Adipocyte (in vitro differentiated cells): ENCODE data around the gene UBE2E3.

Source experiments
- DNase-seq: peaks from one replicate; pipeline ENCODE4 v3.0.0-alpha.2; 2015; ENCODE audit warnings: low read depth
- H3K27me3 ChIP-seq: replicated peaks from 2 replicates; pipeline ENCODE4 v1.7.0; 2013; ENCODE audit warnings: mild to moderate bottlenecking, low read length, moderate library complexity; ENCODE audit not compliant: control insufficient read depth, insufficient read depth
- H3K36me3 ChIP-seq: 2 replicates; pipeline ENCODE4 v1.7.0; 2013; ENCODE audit warnings: low read length, mild to moderate bottlenecking, moderate library complexity; ENCODE audit not compliant: control insufficient read depth, insufficient read depth, severe bottlenecking
- H3K4me1 ChIP-seq: 2 replicates; pipeline ENCODE4 v1.7.0; 2013; ENCODE audit warnings: mild to moderate bottlenecking, low read length, moderate library complexity; ENCODE audit not compliant: control insufficient read depth, insufficient read depth
- H3K4me3 ChIP-seq: 2 replicates; pipeline ENCODE4 v1.7.0; 2013; ENCODE audit warnings: mild to moderate bottlenecking, low read length, moderate library complexity
- H3K9ac ChIP-seq: 2 replicates; pipeline ENCODE4 v1.7.0; 2013; ENCODE audit warnings: mild to moderate bottlenecking, low read length, moderate library complexity
- H3K9me3 ChIP-seq: 2 replicates; pipeline ENCODE4 v1.7.0; 2013; ENCODE audit warnings: mild to moderate bottlenecking, low read length, moderate library complexity; ENCODE audit not compliant: control insufficient read depth

UBE2E3 gene

GRCh38 chr2:180952731-180953336, 27.6 kb upstream of the UBE2E3 start:
- Histone ChIP-seq H3K9ac (no peak overlapping the region), H3K4me1 (no peaks in the 10 kb centered on the region), H3K4me3 (no peak overlapping the region), H3K36me3 (no peaks in the 10 kb centered on the region), H3K9me3 (peaks cover 3% of the 10 kb centered on the region), H3K27me3 (no peaks in the 10 kb centered on the region)
- DNase-seq = no peak

GRCh38 chr2:180953550-180953949, 26.9 kb upstream of the UBE2E3 start:
- peaks cover 3% of the 10 kb centered on the region for H3K9me3 ChIP-seq
- no peak overlapping the region for H3K9ac ChIP-seq
- no peak overlapping the region for H3K4me3 ChIP-seq
- no peaks in the 10 kb centered on the region for H3K36me3 ChIP-seq
- no peak for DNase-seq
- H3K27me3 ChIP-seq = no peaks in the 10 kb centered on the region
- H3K4me1 ChIP-seq = no peaks in the 10 kb centered on the region

DNA sequence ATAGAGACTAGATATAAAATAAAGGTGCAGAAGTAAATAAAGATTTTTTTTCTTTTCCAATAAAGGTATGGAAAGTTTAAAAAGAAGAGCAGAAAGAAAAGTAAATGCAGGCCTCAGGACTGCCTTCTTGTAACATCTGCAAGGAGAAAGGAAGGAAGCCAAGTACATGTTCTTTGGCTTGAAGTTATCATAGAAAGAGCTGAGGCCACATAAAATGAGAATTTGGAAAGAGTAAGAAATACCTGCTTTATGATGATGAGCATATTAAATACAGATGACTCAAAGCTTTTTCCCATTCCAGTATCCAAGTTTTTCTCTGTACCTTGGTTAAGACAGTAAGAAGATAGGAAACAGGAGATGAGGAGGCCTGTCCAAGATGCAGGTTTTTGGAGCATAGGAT, 25.3 kb upstream of the UBE2E3 start:
- Histone ChIP-seq H3K27me3 (no peaks in the 10 kb centered on the region), H3K4me3 (no peak overlapping the region), H3K9me3 (peaks cover 3% of the 10 kb centered on the region), H3K36me3 (no peaks in the 10 kb centered on the region), H3K9ac (no peak overlapping the region), H3K4me1 (no peaks in the 10 kb centered on the region)
- DNase-seq = no peak

- Histone ChIP-seq H3K9me3 (no peaks in the 10 kb centered on the region), H3K36me3 (no peaks in the 10 kb centered on the region), H3K9ac (no peak overlapping the region), H3K4me3 (no peak overlapping the region), H3K27me3 (no peaks in the 10 kb centered on the region), H3K4me1 (no peaks in the 10 kb centered on the region)
- DNase-seq = no peak
Measured at GRCh38 chr2:180959787-180960186, 20.6 kb upstream of the UBE2E3 start.

GRCh38 chr2:180960982-180961381, 19.4 kb upstream of the UBE2E3 start:
- no peak overlapping the region for H3K4me3 ChIP-seq
- DNase-seq = no peak
- no peaks in the 10 kb centered on the region for H3K9me3 ChIP-seq
- no peaks in the 10 kb centered on the region for H3K36me3 ChIP-seq
- no peaks in the 10 kb centered on the region for H3K27me3 ChIP-seq
- H3K9ac ChIP-seq = no peak overlapping the region
- no peaks in the 10 kb centered on the region for H3K4me1 ChIP-seq

GRCh38 chr2:180962727-180963314, 17.6 kb upstream of the UBE2E3 start:
- Histone ChIP-seq H3K4me1 (no peaks in the 10 kb centered on the region), H3K36me3 (no peaks in the 10 kb centered on the region), H3K9me3 (no peaks in the 10 kb centered on the region), H3K4me3 (no peak overlapping the region), H3K27me3 (no peaks in the 10 kb centered on the region), H3K9ac (no peak overlapping the region)
- DNase-seq = no peak

DNA sequence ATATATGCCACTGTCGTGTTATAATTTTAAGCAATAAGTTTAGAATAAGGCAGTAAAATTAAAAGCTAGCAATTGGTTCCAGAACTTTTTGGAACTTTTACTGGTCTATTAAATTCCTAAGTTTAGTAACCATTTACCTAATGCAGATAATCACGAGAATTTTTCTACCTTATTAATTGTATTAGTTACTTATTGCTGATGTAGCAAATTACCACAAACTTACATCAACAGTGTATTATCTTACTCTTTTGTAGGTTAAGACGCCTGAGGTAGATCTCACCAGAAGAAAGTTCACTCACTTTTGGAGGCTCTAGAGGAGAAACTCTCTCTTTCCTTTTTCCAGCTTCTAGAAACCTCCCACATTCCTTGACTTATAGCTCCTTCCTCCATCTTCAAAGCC, 14.0 kb upstream of the UBE2E3 start:
- Histone ChIP-seq H3K9ac (no peak overlapping the region), H3K4me1 (no peaks in the 10 kb centered on the region), H3K27me3 (no peaks in the 10 kb centered on the region), H3K9me3 (no peaks in the 10 kb centered on the region), H3K4me3 (no peak overlapping the region), H3K36me3 (no peaks in the 10 kb centered on the region)
- no peak for DNase-seq

DNA sequence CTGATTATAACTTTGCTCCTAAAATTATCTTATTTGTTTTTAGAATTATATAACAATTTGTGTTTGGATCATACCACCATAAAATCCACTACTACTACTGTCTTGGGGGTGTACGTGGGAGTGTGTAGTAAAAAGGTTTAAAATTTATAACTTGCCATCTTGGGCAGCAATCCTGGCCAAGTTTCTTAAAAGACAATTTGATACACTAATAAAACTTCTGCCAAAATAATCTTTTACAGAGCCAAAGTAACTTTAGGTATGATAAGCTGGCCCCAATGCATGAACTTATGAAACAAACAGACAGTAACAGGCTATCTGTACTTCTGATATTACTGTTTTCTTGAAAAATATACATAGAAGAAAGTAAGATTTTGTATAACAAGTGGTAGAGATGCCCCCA, 11.3 kb upstream of the UBE2E3 start:
- Histone ChIP-seq H3K9ac (no peak overlapping the region), H3K36me3 (no peaks in the 10 kb centered on the region), H3K4me3 (no peak overlapping the region), H3K4me1 (no peaks in the 10 kb centered on the region), H3K9me3 (no peaks in the 10 kb centered on the region), H3K27me3 (no peaks in the 10 kb centered on the region)
- DNase-seq = no peak

DNA sequence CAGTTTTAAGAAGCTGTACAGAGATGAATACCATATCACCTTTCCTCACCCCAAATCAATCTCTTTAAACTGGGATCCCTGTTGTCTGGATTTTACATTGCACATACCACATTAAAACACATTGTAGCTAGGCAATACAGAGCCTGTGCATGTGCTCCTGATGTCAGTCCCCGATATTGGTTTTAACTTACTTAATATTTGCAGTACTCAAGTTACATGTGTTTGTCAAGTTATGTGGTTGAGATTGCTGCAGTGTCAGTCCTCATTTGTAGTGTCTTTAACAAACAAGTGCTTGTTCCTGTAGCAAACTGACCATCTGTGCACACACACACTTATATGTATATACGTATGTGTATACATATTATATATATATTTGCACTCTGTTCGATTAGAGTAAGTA, 10.4 kb upstream of the UBE2E3 start:
- Histone ChIP-seq H3K4me3 (no peak overlapping the region), H3K9ac (no peak overlapping the region), H3K36me3 (no peaks in the 10 kb centered on the region), H3K27me3 (no peaks in the 10 kb centered on the region), H3K9me3 (no peaks in the 10 kb centered on the region), H3K4me1 (no peaks in the 10 kb centered on the region)
- DNase-seq = no peak

GRCh38 chr2:180971811-180972210, 8.6 kb upstream of the UBE2E3 start:
- Histone ChIP-seq H3K4me3 (no peak overlapping the region), H3K36me3 (no peaks in the 10 kb centered on the region), H3K9me3 (no peaks in the 10 kb centered on the region), H3K9ac (no peak overlapping the region), H3K27me3 (no peaks in the 10 kb centered on the region), H3K4me1 (no peaks in the 10 kb centered on the region)
- no peak for DNase-seq

DNA sequence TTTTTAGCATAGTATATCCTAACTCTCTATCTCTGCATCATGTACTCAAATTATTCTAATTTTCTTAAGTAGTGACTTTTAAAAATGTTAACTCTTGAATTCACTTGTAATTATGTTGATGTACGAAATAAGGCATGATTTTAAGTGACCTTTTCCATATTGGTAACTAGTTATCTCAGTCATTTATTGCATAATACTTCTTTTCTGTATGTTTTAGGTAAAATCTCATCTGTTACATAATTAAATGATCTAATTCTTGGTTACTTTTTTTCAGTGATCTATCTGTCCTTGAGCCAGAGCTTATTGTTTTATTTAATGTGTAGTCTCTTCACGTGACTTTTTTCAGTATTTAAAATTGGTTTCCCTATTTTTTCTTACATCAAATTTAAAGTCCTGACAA, 4.8 kb upstream of the UBE2E3 start:
- Histone ChIP-seq H3K9me3 (no peaks in the 10 kb centered on the region), H3K27me3 (no peaks in the 10 kb centered on the region), H3K36me3 (no peaks in the 10 kb centered on the region), H3K9ac (no peak overlapping the region), H3K4me1 (no peaks in the 10 kb centered on the region), H3K4me3 (no peak overlapping the region)
- DNase-seq = no peak
